Transverse colon (tissue), 4 donors: ENCODE results near the gene PFN3. TPM values are rescaled to one million over a fixed set of nuclear protein-coding genes. Genes with fewer than 3 reads are reported as not detected.

Experiments
- DNase-seq: peaks from one replicate; pipeline ENCODE4 v3.0.0-alpha.2; 2019
- H3K27ac ChIP-seq, 4 donors: fragments of 200-600 bp; sonication (generic); 2 replicates each; pipeline ENCODE4 v1.5.1; 2016 to 2018; ENCODE audit warnings: inconsistent platforms in 4 of 4
- H3K27me3 ChIP-seq: fragments of 200-600 bp; sonication (generic); 2 replicates; pipeline ENCODE4 v1.5.1; 2017; ENCODE audit warnings: inconsistent platforms
- H3K36me3 ChIP-seq, 4 donors: fragments of 200-600 bp; sonication (generic); 2 replicates each; pipeline ENCODE4 v1.5.1; 2017 to 2019; ENCODE audit warnings: inconsistent platforms in 4 of 4
- H3K4me1 ChIP-seq, 4 donors: fragments of 200-600 bp; sonication (generic); 2 replicates each; pipeline ENCODE4 v1.5.1; 2017 to 2020; ENCODE audit warnings: inconsistent platforms in 4 of 4
- H3K4me3 ChIP-seq, 4 donors: fragments of 200-600 bp; sonication (generic); 1 replicate in 1 of 4; 2 replicates in 3 of 4; pipeline versions ENCODE4 v1.5.1 to v1.6.1; 2017 to 2019; ENCODE audit warnings: inconsistent platforms in 4 of 4
- H3K9me3 ChIP-seq, 2 donors: fragments of 200-600 bp; sonication (generic); 2 replicates each; pipeline ENCODE4 v1.5.1; 2017 to 2019; ENCODE audit warnings: inconsistent platforms in 2 of 2
- CTCF ChIP-seq, 5 experiments: fragments of 200-600 bp in 3 of 5; fragments of 450-650 bp in 2 of 5; sonication (generic) in 3 of 5; IDR thresholded peaks; 1 replicate in 2 of 5; 2 replicates in 3 of 5; pipeline ENCODE4 v1.5.1; 2016 to 2017; ENCODE audit warnings: antibody characterized with exemption in 5 of 5, inconsistent platforms in 3 of 5, mild to moderate bottlenecking in 2 of 5, moderate library complexity in 1 of 5
- EP300 ChIP-seq: sonication (generic); formaldehyde crosslinking; IDR thresholded peaks from one replicate; pipeline ENCODE4 v1.6.1; 2017; ENCODE audit warnings: antibody characterized with exemption, low read depth
- POLR2A ChIP-seq: fragments of 450-650 bp; IDR thresholded peaks from one replicate; pipeline ENCODE4 v1.6.1; 2016; ENCODE audit warnings: antibody characterized with exemption, mild to moderate bottlenecking, moderate library complexity
- POLR2AphosphoS5 ChIP-seq, 3 donors: sonication (generic); formaldehyde crosslinking; IDR thresholded peaks; one replicate each; pipeline ENCODE4 v1.6.1; 2016; ENCODE audit warnings: antibody characterized with exemption in 3 of 3
- WGBS, 2 donors: methylation state at CpG; one replicate each; pipeline ENCODE4 v1.1.5; 2018; ENCODE audit warnings: low coverage in 1 of 2; 5-methylcytosine and 5-hydroxymethylcytosine counted together
- in situ Hi-C, 4 donors: fragments of 200-750 bp; cut with MboI; loops; one replicate each; pipeline versions ENCODE4 v1.15.0 to v1.15.1; 2017; ENCODE audit warnings: low sequenced_read_pairs in 3 of 4, low pct_ligation_motif_present in 1 of 4, low pct_unique_long_range_greater_than_20kb in 1 of 4
- intact Hi-C: fragments of 100-400 bp; cut with DNase I; formaldehyde crosslinking; loops from one replicate; pipeline ENCODE4 v1.15.1; 2023; ENCODE audit warnings: low total_unique reads
- total RNA-seq, 4 donors: library from RNA; depleted of rRNA; stranded (reverse); fragments of >200 nt; gene quantifications; one replicate each; pipeline ENCODE4 v1.1.0, GENCODE V29; 2016

The PFN3 gene
- total RNA-seq, 4 donors from 2014 or later: not detected

GRCh38 chr5:177357146-177357458 is 43.4 kb downstream of the PFN3 start:
- no peaks in the 10 kb centered on the region for H3K27me3 ChIP-seq
- H3K27ac ChIP-seq: peak overlapping the region in 3 of 4 donors; percentile 76 to 84 (median 78)
- H3K4me3 ChIP-seq: no peak overlapping the region
- intact Hi-C loops: no loop called here
- no peaks in the 10 kb centered on the region for H3K36me3 ChIP-seq
- no peak for TF ChIP-seq EP300
- TF ChIP-seq CTCF (IDR thresholded peaks at IDR 0.05): no peak
- no peak for TF ChIP-seq POLR2AphosphoS5 (IDR thresholded peaks at IDR 0.05)
- no peak for TF ChIP-seq POLR2A
- H3K9me3 ChIP-seq: no peaks in the 10 kb centered on the region
- peaks cover 13 to 34% (median 18%) of the 10 kb centered on the region in 4 donors for H3K4me1 ChIP-seq
- in situ Hi-C loops: no loop called here
- DNase-seq: no peak
- 73% methylated on average over 5 of the region's 5 CpGs; no CpG with 5 or more reads in 1 of the 2 donors for WGBS, 2 donors

GRCh38 chr5:177356746-177357145 is 43.7 kb downstream of the PFN3 start:
- DNase-seq: no peak
- Histone ChIP-seq H3K9me3 (no peaks in the 10 kb centered on the region), H3K4me3 (no peak overlapping the region), H3K27me3 (no peaks in the 10 kb centered on the region), H3K4me1 (peaks cover 13 to 32% (median 18%) of the 10 kb centered on the region in 4 donors), H3K36me3 (no peaks in the 10 kb centered on the region), H3K27ac (peak overlapping the region in 1 of 4 donors; percentile 84)
- WGBS, 2 donors: 22 to 65% methylated on average over 1 to 3 of the region's 3 CpGs
- in situ Hi-C loops (no loop called here), intact Hi-C loops (no loop called here)
- TF ChIP-seq POLR2AphosphoS5 (IDR thresholded peaks at IDR 0.05) (no peak), EP300 (no peak), CTCF (IDR thresholded peaks at IDR 0.05) (no peak), POLR2A (no peak)

GRCh38 chr5:177355868-177356168 is 44.6 kb downstream of the PFN3 start:
- Histone ChIP-seq H3K36me3 (no peaks in the 10 kb centered on the region), H3K9me3 (no peaks in the 10 kb centered on the region), H3K27me3 (no peaks in the 10 kb centered on the region), H3K4me3 (no peak overlapping the region), H3K4me1 (peaks cover 14 to 29% (median 20%) of the 10 kb centered on the region in 4 donors), H3K27ac (no peak overlapping the region)
- TF ChIP-seq CTCF (IDR thresholded peaks at IDR 0.05) (no peak), POLR2AphosphoS5 (IDR thresholded peaks at IDR 0.05) (no peak), EP300 (no peak)
- 22 to 29% methylated on average over 1 of the region's 1 CpG for WGBS, 2 donors
- in situ Hi-C loops: no loop called here
- DNase-seq: no peak
- intact Hi-C loops: no loop called here

GRCh38 chr5:177355162-177355867 is 45.1 kb downstream of the PFN3 start:
- Histone ChIP-seq H3K4me1 (peaks cover 19 to 34% (median 25%) of the 10 kb centered on the region in 4 donors), H3K4me3 (no peak overlapping the region), H3K36me3 (no peaks in the 10 kb centered on the region), H3K9me3 (no peaks in the 10 kb centered on the region), H3K27me3 (no peaks in the 10 kb centered on the region), H3K27ac (no peak overlapping the region)
- TF ChIP-seq CTCF (IDR thresholded peaks at IDR 0.05): no peak
- TF ChIP-seq POLR2A: no peak
- TF ChIP-seq POLR2AphosphoS5 (IDR thresholded peaks at IDR 0.05): no peak
- TF ChIP-seq EP300: no peak
- 83% methylated on average over 1 of the region's 1 CpG; no CpG with 5 or more reads in 1 of the 2 donors for WGBS, 2 donors
- DNase-seq: no peak
- intact Hi-C loops: no loop called here
- in situ Hi-C loops: no loop called here
